Esophagus squamous epithelium (tissue), 5 donors: Measurements from ENCODE around the gene CKM. TPM values are rescaled to one million over a fixed set of nuclear protein-coding genes. Genes with fewer than 3 reads are reported as not detected.
A peak's percentile ranks its signal among the peaks of the same experiment; 100 is the strongest.

Source experiments
- DNase-seq: peaks from one replicate; lab custom pipeline; 2025; lab: John Stamatoyannopoulos, UW
- H3K27ac ChIP-seq, 4 donors: fragments of 200-600 bp; sonication (generic); one replicate each; pipeline ENCODE4 v1.5.1; 2016 to 2019; ENCODE audit warnings: mild to moderate bottlenecking in 1 of 4
- H3K27me3 ChIP-seq, 4 donors: fragments of 200-600 bp; sonication (generic); 1 replicate in 3 of 4; 2 replicates in 1 of 4; pipeline versions ENCODE4 v1.5.1 to v1.6.0; 2017 to 2021; ENCODE audit warnings: antibody characterized with exemption in 1 of 4
- H3K36me3 ChIP-seq, 3 donors: fragments of 200-600 bp; sonication (generic); one replicate each; pipeline ENCODE4 v1.5.1; 2016 to 2019
- H3K4me1 ChIP-seq, 3 donors: fragments of 200-600 bp; sonication (generic); one replicate each; pipeline ENCODE4 v1.5.1; 2017 to 2019
- H3K4me3 ChIP-seq, 4 donors: fragments of 200-600 bp; sonication (generic); 1 replicate in 3 of 4; 2 replicates in 1 of 4; pipeline ENCODE4 v1.5.1; 2016 to 2019; ENCODE audit warnings: mild to moderate bottlenecking in 2 of 4, moderate library complexity in 1 of 4
- H3K9me3 ChIP-seq, 3 donors: fragments of 200-600 bp; sonication (generic); one replicate each; pipeline ENCODE4 v1.5.1; 2016 to 2019
- CTCF ChIP-seq, 6 experiments: fragments of 450-650 bp in 4 of 6; fragments of 200-600 bp in 2 of 6; sonication (generic) in 2 of 6; IDR thresholded peaks; one replicate each; pipeline ENCODE4 v1.5.1; 2016 to 2019; ENCODE audit warnings: antibody characterized with exemption in 6 of 6, mild to moderate bottlenecking in 4 of 6, moderate library complexity in 4 of 6
- POLR2A ChIP-seq, 4 donors: fragments of 450-650 bp; IDR thresholded peaks; one replicate each; pipeline ENCODE4 v1.6.1; 2017; ENCODE audit warnings: antibody characterized with exemption in 4 of 4, mild to moderate bottlenecking in 4 of 4, moderate library complexity in 3 of 4
- WGBS, 2 donors: methylation state at CpG; one replicate each; pipeline ENCODE4 v1.1.5; 2018; 5-methylcytosine and 5-hydroxymethylcytosine counted together
- intact Hi-C: fragments of 100-400 bp; cut with DNase I; formaldehyde crosslinking; loops from one replicate; pipeline ENCODE4 v1.15.0; 2022
- total RNA-seq, 4 donors: library from RNA; depleted of rRNA; stranded (reverse); fragments of >200 nt; gene quantifications; one replicate each; pipeline ENCODE4 v1.1.0, GENCODE V29; 2016
- donor health status: DM: yes; HTN: yes; CAD: no.

Gene CKM
- total RNA-seq, 4 donors from 2014 or later: not detected

GRCh38 chr19:45331411-45331810 lies 8.7 kb upstream of the CKM start:
- Histone ChIP-seq H3K27me3 (peaks cover 0 to 4% (median 0%) of the 10 kb centered on the region in 4 donors), H3K27ac (no peak overlapping the region), H3K4me1 (peaks cover 0 to 2% (median 0%) of the 10 kb centered on the region in 3 donors), H3K36me3 (no peaks in the 10 kb centered on the region), H3K9me3 (no peaks in the 10 kb centered on the region), H3K4me3 (no peak overlapping the region)
- TF ChIP-seq CTCF (IDR thresholded peaks at IDR 0.05) (no peak), POLR2A (IDR thresholded peaks at IDR 0.05) (no peak)
- 80 to 84% methylated on average over 1 to 7 of the region's 7 CpGs for WGBS, 2 donors
- DNase-seq: no peak
- intact Hi-C loops: no loop called here

- Histone ChIP-seq H3K36me3 (no peaks in the 10 kb centered on the region), H3K27ac (no peak overlapping the region), H3K4me3 (no peak overlapping the region), H3K4me1 (peaks cover 5 to 24% (median 10%) of the 10 kb centered on the region in 3 donors), H3K9me3 (no peaks in the 10 kb centered on the region), H3K27me3 (peaks cover 0 to 22% (median 6%) of the 10 kb centered on the region in 4 donors)
- WGBS, 2 donors: 65 to 71% methylated on average over 12 to 13 of the region's 13 CpGs
- TF ChIP-seq CTCF (IDR thresholded peaks at IDR 0.05): no peak
- TF ChIP-seq POLR2A (IDR thresholded peaks at IDR 0.05): no peak
- intact Hi-C loops: no loop called here
- DNase-seq: no peak
Observed at GRCh38 chr19:45327404-45328143, 4.9 kb upstream of the CKM start.

- Histone ChIP-seq H3K4me3 (no peak overlapping the region), H3K27ac (no peak overlapping the region), H3K9me3 (no peaks in the 10 kb centered on the region), H3K36me3 (no peaks in the 10 kb centered on the region), H3K4me1 (peaks cover 5 to 24% (median 10%) of the 10 kb centered on the region in 3 donors), H3K27me3 (peaks cover 0 to 38% (median 6%) of the 10 kb centered on the region in 4 donors)
- intact Hi-C loops: no loop called here
- 55 to 64% methylated on average over 9 to 11 of the region's 11 CpGs for WGBS, 2 donors
- TF ChIP-seq CTCF (IDR thresholded peaks at IDR 0.05) (no peak), POLR2A (IDR thresholded peaks at IDR 0.05) (no peak)
- no peak for DNase-seq
Observed at GRCh38 chr19:45324349-45324907, 1.8 kb upstream of the CKM start.

GRCh38 chr19:45323671-45324081 lies 1.0 kb upstream of the CKM start:
- no peak for DNase-seq
- Histone ChIP-seq H3K36me3 (no peaks in the 10 kb centered on the region), H3K4me1 (peaks cover 5 to 24% (median 10%) of the 10 kb centered on the region in 3 donors), H3K27me3 (peaks cover 0 to 46% (median 6%) of the 10 kb centered on the region in 4 donors), H3K4me3 (peak overlapping the region in 3 of 4 donors; percentile 11 to 47 (median 21)), H3K9me3 (no peaks in the 10 kb centered on the region), H3K27ac (peak overlapping the region in 3 of 4 donors; percentile 9 to 48 (median 10))
- intact Hi-C loops: no loop called here
- TF ChIP-seq POLR2A (IDR thresholded peaks at IDR 0.05) (no peak), CTCF (IDR thresholded peaks at IDR 0.05) (no peak)
- no CpG with 5 or more reads among the region's 30 CpGs for WGBS, 2 donors

- intact Hi-C loops: no loop called here
- Histone ChIP-seq H3K27ac (no peak overlapping the region), H3K27me3 (peaks cover 0 to 59% (median 6%) of the 10 kb centered on the region in 4 donors), H3K36me3 (no peaks in the 10 kb centered on the region), H3K4me1 (peaks cover 5 to 29% (median 10%) of the 10 kb centered on the region in 3 donors), H3K9me3 (no peaks in the 10 kb centered on the region), H3K4me3 (no peak overlapping the region)
- 40% methylated on average over 3 of the region's 11 CpGs; no CpG with 5 or more reads in 1 of the 2 donors for WGBS, 2 donors
- TF ChIP-seq POLR2A (IDR thresholded peaks at IDR 0.05) (no peak), CTCF (IDR thresholded peaks at IDR 0.05) (no peak)
- no peak for DNase-seq
Observed at GRCh38 chr19:45322311-45322710, 364 bp downstream of the CKM start.
